GM19193 (cell line): ENCODE data around the gene ROR1.

Experiments used
- POLR2A ChIP-seq: IDR thresholded peaks from 4 replicates; pipeline ENCODE4 v1.6.1; 2011; ENCODE audit not compliant: insufficient read depth, insufficient read length; ENCODE audit errors: extremely low read depth

The ROR1 gene

DNA sequence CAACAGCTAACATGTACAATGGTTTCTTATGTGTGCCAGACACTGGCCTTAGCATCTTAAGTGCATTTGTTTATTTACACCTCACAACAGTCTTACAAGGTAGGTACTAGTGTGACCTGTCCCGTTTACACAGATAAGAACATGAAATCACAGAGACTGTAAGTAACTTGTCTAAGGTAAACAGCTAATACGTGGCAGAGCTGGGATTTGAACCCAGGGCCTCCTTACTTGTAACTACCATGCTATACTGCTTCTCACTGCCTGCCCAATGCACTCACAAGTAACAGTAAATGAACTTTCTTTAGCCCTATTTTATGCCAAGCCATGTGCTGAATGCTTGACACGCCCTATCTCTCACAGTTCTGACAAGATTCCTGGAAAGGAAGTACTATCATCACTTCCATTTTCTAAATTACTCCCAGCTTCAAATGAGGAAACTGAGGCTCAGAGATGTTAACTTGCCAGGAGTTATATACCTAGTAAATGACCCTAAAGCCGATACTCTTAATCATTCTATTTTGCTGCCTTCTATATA lies 25.7 kb upstream of the ROR1 start:
- no peak for TF ChIP-seq POLR2A

GRCh38 chr1:63748641-63749040 lies 25.2 kb upstream of the ROR1 start:
- TF ChIP-seq POLR2A: no peak

- TF ChIP-seq POLR2A: no peak
These were observed 23.1 kb upstream of the ROR1 start for GRCh38 chr1:63750721-63751120.

DNA sequence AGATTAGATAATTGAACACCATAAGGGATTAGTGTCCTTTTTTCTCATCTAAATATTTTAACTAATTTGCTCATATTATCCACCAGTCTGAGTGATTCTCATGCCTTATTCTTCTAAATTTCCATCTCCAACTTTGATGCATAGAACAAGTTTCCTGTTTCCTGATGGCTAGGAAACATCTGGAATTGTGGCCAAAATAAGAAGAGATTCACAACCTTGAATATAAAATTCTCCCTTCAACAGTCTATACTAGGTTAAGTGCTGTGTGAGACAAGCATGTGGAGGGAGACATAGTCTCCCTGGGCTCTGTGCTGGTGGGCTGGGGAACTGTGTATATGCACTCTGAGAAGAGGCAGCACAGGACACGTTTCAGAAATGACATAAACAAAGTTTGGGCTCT lies 21.6 kb upstream of the ROR1 start:
- no peak for TF ChIP-seq POLR2A

- no peak for TF ChIP-seq POLR2A
These were observed 20.2 kb upstream of the ROR1 start for GRCh38 chr1:63753591-63753990.

GRCh38 chr1:63756839-63757238 lies 17.0 kb upstream of the ROR1 start:
- no peak for TF ChIP-seq POLR2A

DNA sequence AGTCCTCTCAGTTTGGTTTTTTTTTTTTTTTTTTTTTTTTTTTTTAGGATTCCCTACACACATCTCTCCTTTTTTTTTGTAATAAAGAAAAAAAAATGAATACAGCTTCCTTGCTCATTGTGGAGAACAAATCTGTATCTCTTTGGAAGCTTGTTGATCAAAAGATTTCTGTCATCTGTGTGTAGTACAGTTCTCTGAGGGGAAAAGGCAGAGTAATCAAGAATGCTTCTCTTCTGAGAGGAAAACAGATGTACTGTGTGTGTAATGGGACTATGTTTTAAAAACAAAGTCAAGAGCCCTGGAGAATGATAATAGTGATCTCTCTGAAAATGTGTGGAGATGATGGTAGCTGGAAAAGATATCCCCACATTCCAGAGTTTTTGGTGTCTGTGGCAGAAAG lies 16.5 kb upstream of the ROR1 start:
- no peak for TF ChIP-seq POLR2A

GRCh38 chr1:63758791-63759190 lies 15.0 kb upstream of the ROR1 start:
- TF ChIP-seq POLR2A: no peak

DNA sequence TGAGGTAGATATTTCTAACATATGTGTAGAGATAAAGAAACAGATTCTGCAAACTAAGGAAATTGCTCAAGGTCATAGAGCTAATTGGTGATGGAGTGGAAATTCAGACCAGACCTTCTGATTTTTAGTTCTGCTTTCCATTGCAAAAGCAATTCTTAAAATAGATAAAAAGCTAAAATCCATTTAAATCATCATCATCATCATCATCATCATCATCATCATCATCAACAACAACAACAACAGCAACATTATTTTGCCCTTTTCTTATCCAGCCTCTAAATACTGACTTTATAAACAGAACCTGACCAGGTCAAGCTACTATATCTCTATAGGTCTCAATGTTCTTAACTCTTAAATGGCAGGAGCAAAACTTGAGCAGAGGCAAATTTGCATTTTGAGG lies 14.0 kb upstream of the ROR1 start:
- TF ChIP-seq POLR2A: no peak

- TF ChIP-seq POLR2A: no peak
These were observed 3.4 kb upstream of the ROR1 start for GRCh38 chr1:63770381-63770780.

DNA sequence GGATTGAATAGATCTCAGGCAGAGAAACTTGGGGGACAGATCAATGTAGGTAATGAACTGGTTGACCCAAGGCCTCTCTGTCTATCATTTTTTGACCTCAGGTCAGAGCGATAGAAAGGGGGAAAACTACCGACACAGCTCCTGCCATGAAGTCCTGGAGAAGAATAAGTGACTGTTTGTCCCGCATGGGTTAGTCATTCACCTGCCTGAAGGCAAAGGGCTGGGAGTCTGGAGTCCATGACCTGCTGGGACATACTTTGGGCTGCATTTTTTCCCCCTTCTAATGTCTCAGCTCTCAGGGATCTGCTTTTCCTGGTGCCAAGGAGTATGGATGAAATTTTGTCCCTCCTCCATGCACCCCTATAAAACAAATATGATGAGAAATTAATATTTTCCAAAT lies 1.6 kb upstream of the ROR1 start:
- TF ChIP-seq POLR2A: no peak

GRCh38 chr1:63772876-63773275 lies 941 bp upstream of the ROR1 start:
- no peak for TF ChIP-seq POLR2A

GRCh38 chr1:63773496-63773814 lies 362 bp upstream of the ROR1 start:
- no peak for TF ChIP-seq POLR2A

- TF ChIP-seq POLR2A: no peak
These were observed 1.0 kb downstream of the ROR1 start for GRCh38 chr1:63774617-63775417.

DNA sequence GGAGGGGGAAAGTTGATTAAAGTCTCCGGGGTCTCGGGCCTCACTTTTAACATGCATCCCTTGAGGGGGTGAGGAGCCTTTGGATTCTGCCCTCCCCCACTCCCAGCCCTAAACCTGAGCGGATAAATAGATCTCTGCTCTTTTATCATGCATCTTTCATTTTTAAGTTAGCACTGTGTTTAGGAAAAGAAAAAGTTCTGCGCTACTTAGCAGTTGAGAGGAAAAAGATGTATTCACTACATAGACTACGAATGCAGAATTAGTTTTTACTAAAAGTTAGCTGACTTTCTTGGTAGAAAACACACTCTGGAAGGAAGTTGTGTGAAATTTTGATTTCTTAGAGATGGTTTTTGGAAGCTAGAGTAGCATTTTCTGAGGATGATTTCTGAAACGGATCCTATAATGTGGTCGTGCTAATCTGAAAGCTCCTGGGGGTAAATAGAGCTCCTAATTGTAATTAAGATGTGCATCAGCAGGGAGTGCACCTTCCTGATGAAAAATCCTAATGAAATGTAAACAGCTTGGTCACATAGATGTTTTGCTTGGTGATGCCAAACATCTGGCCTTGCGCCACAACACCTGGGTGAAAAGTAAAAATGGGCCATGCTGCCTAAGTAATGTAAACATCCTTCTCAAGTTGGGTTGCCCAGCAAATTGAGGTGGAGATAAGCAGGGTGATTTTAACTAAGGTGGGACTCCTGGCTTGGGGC lies 1.8 kb downstream of the ROR1 start:
- TF ChIP-seq POLR2A: no peak

DNA sequence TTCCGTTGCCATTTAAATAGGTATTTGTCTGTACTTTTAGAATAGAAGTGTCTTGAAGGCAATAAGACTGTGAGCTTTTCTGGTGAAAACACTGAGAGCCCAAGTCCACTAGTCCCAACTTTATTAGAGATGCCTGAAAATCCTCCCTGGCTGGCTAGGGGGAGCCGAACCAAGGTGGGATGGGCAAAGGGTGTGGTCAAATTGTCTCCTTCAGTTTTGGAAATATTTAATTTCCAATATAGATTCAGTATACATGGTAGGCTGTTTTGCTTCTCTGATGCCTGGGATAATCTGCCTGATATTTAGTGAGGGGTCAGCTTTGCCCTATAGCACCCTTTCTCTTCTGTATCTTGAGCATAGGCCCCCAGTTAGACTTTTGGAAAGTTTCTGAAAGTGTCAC lies 3.5 kb downstream of the ROR1 start:
- no peak for TF ChIP-seq POLR2A

GRCh38 chr1:63777965-63778880 lies 4.4 kb downstream of the ROR1 start:
- no peak for TF ChIP-seq POLR2A
